Measurements from ENCODE around the gene GPR78. TPM values are rescaled to one million over a fixed set of nuclear protein-coding genes. Genes with fewer than 3 reads are reported as not detected.

GPR78 gene
- polyA plus RNA-seq, 1 of the 3 experiments (the other 2 are of a cell fraction) = not detected

DNA sequence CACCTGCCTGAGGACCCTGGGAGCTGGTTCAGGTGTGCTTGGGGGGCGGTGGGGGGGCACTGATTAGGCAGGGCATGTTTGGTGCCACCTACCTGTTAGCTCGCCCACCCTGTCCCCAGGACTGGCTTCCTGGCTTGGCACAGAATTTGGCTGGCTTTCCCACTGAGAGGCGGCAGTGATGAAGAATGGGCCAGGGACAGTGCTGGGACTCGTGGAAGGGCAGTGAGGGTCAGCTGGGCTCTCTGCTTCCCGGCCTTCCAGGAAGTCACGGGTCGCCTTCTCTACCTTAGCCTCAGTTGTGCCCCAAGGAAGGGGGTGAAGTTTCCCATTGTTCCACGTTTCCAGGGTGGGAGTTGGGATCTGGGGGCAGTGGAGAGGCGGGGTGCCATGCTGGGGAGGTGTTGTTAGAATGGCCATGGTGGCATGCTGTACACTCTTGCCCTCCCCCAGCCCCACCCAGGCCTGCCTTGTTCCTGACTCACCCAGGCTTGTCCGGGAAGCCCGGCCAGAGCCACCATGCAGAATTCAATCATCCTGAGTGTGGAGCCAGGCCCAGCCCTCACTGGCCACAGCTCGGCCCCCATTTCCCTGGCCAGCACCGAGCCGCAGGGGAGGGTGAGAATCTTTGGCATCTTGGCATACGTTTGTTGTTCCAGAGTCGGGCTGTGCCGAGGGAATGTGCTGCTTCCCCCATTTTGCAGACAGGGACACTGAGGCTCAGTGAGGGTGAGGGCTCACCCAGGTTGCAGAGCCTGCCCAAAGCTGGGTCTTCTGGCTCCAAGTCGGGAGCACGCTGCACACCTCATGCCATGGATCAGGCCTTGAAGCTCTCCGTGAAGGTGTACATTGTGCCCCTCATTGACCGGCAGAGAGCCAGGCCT, 21.9 kb upstream of the GPR78 start:
- ChIA-PET CTCF (interaction anchor here (1.0 to 1.2 kb wide), 2 partner anchors 9 to 11 kb away, joined by 3 read pairs; no protein-coding TSS in a partner anchor), POLR2A (interaction anchor here (0.6 kb wide), 1 partner anchor 31 kb away, joined by 3 read pairs; no protein-coding TSS in a partner anchor)
- no peaks in the 10 kb centered on the region for H3K9me3 ChIP-seq
- H3K9ac ChIP-seq = no peak overlapping the region
- WGBS (ENCODE audit: low lambda C conversion rate) = 33% methylated on average over 5 of the region's 21 CpGs
- H3K36me3 ChIP-seq (replicated peaks in 1 of 2; ENCODE audit: control insufficient read depth in 1 of 2, insufficient read depth in 2 of 2, low read length in 1 of 2) = no peaks in the 10 kb centered on the region
- TF ChIP-seq, protein P1, sequence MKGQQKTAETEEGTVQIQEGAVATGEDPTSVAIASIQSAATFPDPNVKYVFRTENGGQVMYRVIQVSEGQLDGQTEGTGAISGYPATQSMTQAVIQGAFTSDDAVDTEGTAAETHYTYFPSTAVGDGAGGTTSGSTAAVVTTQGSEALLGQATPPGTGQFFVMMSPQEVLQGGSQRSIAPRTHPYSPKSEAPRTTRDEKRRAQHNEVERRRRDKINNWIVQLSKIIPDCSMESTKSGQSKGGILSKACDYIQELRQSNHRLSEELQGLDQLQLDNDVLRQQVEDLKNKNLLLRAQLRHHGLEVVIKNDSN (IDR thresholded peaks at IDR 0.05; ENCODE audit: borderline replicate concordance, low read depth) = no peak
- no peak for TF ChIP-seq GATA2 (CRISPR knock-in tag; IDR thresholded peaks at IDR 0.05)
- TF ChIP-seq TCF12 (IDR thresholded peaks at IDR 0.05) = no peak
- TF ChIP-seq FOXM1 (IDR thresholded peaks at IDR 0.05; ENCODE audit: low read depth) = no peak
- TF ChIP-seq, protein P2, sequence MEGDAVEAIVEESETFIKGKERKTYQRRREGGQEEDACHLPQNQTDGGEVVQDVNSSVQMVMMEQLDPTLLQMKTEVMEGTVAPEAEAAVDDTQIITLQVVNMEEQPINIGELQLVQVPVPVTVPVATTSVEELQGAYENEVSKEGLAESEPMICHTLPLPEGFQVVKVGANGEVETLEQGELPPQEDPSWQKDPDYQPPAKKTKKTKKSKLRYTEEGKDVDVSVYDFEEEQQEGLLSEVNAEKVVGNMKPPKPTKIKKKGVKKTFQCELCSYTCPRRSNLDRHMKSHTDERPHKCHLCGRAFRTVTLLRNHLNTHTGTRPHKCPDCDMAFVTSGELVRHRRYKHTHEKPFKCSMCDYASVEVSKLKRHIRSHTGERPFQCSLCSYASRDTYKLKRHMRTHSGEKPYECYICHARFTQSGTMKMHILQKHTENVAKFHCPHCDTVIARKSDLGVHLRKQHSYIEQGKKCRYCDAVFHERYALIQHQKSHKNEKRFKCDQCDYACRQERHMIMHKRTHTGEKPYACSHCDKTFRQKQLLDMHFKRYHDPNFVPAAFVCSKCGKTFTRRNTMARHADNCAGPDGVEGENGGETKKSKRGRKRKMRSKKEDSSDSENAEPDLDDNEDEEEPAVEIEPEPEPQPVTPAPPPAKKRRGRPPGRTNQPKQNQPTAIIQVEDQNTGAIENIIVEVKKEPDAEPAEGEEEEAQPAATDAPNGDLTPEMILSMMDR (IDR thresholded peaks at IDR 0.05) = no peak
- no peak for TF ChIP-seq RCOR1 (IDR thresholded peaks at IDR 0.05; ENCODE audit: low read length)
- no peak for TF ChIP-seq EP300 (IDR thresholded peaks at IDR 0.05; ENCODE audit: borderline replicate concordance in 1 of 2, low read depth in 1 of 2, low read length in 1 of 2)
- TF ChIP-seq, protein P3, sequence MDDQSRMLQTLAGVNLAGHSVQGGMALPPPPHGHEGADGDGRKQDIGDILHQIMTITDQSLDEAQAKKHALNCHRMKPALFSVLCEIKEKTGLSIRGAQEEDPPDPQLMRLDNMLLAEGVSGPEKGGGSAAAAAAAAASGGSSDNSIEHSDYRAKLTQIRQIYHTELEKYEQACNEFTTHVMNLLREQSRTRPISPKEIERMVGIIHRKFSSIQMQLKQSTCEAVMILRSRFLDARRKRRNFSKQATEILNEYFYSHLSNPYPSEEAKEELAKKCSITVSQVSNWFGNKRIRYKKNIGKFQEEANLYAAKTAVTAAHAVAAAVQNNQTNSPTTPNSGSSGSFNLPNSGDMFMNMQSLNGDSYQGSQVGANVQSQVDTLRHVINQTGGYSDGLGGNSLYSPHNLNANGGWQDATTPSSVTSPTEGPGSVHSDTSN (IDR thresholded peaks at IDR 0.05) = no peak
- TF ChIP-seq ELF1 (IDR thresholded peaks at IDR 0.05) = no peak
- no peak for TF ChIP-seq RAD21 (IDR thresholded peaks at IDR 0.05; ENCODE audit: low read length)
- TF ChIP-seq SMC3 (IDR thresholded peaks at IDR 0.05; ENCODE audit: low read depth, low read length) = no peak
- TF ChIP-seq, protein P4, sequence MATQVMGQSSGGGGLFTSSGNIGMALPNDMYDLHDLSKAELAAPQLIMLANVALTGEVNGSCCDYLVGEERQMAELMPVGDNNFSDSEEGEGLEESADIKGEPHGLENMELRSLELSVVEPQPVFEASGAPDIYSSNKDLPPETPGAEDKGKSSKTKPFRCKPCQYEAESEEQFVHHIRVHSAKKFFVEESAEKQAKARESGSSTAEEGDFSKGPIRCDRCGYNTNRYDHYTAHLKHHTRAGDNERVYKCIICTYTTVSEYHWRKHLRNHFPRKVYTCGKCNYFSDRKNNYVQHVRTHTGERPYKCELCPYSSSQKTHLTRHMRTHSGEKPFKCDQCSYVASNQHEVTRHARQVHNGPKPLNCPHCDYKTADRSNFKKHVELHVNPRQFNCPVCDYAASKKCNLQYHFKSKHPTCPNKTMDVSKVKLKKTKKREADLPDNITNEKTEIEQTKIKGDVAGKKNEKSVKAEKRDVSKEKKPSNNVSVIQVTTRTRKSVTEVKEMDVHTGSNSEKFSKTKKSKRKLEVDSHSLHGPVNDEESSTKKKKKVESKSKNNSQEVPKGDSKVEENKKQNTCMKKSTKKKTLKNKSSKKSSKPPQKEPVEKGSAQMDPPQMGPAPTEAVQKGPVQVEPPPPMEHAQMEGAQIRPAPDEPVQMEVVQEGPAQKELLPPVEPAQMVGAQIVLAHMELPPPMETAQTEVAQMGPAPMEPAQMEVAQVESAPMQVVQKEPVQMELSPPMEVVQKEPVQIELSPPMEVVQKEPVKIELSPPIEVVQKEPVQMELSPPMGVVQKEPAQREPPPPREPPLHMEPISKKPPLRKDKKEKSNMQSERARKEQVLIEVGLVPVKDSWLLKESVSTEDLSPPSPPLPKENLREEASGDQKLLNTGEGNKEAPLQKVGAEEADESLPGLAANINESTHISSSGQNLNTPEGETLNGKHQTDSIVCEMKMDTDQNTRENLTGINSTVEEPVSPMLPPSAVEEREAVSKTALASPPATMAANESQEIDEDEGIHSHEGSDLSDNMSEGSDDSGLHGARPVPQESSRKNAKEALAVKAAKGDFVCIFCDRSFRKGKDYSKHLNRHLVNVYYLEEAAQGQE (IDR thresholded peaks at IDR 0.05; ENCODE audit: low read depth, low read length) = no peak
- TF ChIP-seq YY1 (IDR thresholded peaks at IDR 0.05; ENCODE audit: low read depth) = no peak
- no peak for TF ChIP-seq NFIC (IDR thresholded peaks at IDR 0.05; ENCODE audit: borderline replicate concordance)
- TF ChIP-seq, protein P5, sequence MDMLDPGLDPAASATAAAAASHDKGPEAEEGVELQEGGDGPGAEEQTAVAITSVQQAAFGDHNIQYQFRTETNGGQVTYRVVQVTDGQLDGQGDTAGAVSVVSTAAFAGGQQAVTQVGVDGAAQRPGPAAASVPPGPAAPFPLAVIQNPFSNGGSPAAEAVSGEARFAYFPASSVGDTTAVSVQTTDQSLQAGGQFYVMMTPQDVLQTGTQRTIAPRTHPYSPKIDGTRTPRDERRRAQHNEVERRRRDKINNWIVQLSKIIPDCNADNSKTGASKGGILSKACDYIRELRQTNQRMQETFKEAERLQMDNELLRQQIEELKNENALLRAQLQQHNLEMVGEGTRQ (IDR thresholded peaks at IDR 0.05; ENCODE audit: borderline replicate concordance, low read depth, low read length) = no peak
- no peaks in the 10 kb centered on the region for H3K9me2 ChIP-seq
- H3K27ac ChIP-seq (ENCODE audit: low read depth in 2 of 2, low read length in 1 of 2) = no peak overlapping the region
- H3K27me3 ChIP-seq (ENCODE audit: insufficient read depth) = no peaks in the 10 kb centered on the region
- no peak overlapping the region for H2AFZ ChIP-seq (ENCODE audit: low read depth)
- no peak for DNase-seq
- H4K20me1 ChIP-seq (ENCODE audit: insufficient read depth) = no peaks in the 10 kb centered on the region
- H3K4me3 ChIP-seq (ENCODE audit: low read depth in 2 of 2, low read length in 1 of 2) = no peak overlapping the region
- no peaks in the 10 kb centered on the region for H3K4me1 ChIP-seq (ENCODE audit: control insufficient read depth in 1 of 2, insufficient read depth in 2 of 2, low read depth in 1 of 2, low read length in 1 of 2)
- H3K79me2 ChIP-seq (ENCODE audit: insufficient read depth) = no peaks in the 10 kb centered on the region
- H3F3A ChIP-seq (replicated peaks; ENCODE audit: insufficient read depth) = no peaks in the 10 kb centered on the region
- no peak overlapping the region for H3K4me2 ChIP-seq

Data from SK-N-SH (cell line).